Nephron (organoid): ENCODE measurements around the gene AGAP3.

Experiments used
- H3K27ac Mint-ChIP-seq, 3 experiments: 2 replicates each; pipeline ENCODE4 v1.8.0; 2020; ENCODE audit warnings: mixed read lengths in 3 of 3, mild to moderate bottlenecking in 2 of 3, moderate library complexity in 1 of 3
- H3K27me3 Mint-ChIP-seq: 2 replicates; pipeline ENCODE4 v1.8.0; 2021; ENCODE audit warnings: low read depth, mild to moderate bottlenecking, moderate library complexity, mixed read lengths
- H3K36me3 Mint-ChIP-seq: 2 replicates; pipeline ENCODE4 v1.8.0; 2020; ENCODE audit warnings: low read depth, mixed read lengths
- H3K4me1 Mint-ChIP-seq: 2 replicates; pipeline ENCODE4 v1.8.0; 2020; ENCODE audit warnings: mixed read lengths
- H3K4me3 Mint-ChIP-seq, 3 experiments: 2 replicates each; pipeline ENCODE4 v1.8.0; 2020; ENCODE audit warnings: mild to moderate bottlenecking in 3 of 3, mixed read lengths in 3 of 3, moderate library complexity in 2 of 3
- H3K9me3 Mint-ChIP-seq: 2 replicates; pipeline ENCODE4 v1.8.0; 2020; ENCODE audit warnings: mixed read lengths
- CTCF ChIP-seq, 3 experiments: fragments of 200-600 bp; sonication (generic); IDR thresholded peaks; one replicate each; pipeline ENCODE4 v1.5.0; 2021; ENCODE audit warnings: antibody characterized with exemption in 3 of 3; ENCODE audit not compliant: unreplicated experiment in 3 of 3

Gene AGAP3

DNA sequence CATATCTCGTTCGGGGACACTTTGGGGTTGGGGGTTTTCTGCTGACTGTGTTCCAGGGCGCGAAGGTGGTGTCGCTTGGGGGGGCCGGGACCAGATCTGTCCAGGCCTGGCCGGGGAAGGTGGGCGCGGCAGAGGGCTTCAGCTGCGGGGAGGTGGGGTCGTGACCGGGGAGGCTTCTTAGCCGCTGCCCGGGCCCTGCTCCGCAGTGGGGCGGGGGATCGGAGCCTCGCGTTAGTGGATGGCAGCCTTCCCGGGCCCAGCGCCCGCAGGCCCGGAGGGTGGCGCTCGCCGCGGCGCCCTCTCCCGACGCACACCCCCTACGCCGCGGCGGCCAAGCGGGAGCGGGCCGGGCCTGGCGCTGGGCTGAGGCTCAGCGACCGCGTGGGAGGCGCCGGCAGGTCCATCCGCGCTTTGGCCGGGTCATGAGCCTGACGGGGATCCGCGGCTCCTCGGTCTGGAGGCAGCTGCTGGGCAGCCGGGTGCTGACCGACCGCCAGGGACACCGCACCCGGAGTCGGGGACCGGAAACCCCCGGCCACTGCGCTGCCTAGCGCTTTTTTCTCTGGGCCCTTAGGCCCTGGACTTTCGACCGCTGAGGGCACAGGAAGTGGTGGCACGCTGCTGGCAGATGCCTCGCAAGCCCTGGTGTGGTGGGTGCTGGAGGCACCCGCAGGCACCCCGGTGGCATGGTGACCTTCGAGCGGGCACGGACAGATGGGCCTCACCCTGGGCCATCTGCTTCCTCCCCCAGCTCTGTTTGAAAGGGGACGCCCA, 1.2 kb downstream of the AGAP3 start:
- peak overlapping the region; percentile 87 to 93 (median 93) for H3K4me3 Mint-ChIP-seq
- H3K27me3 Mint-ChIP-seq, result peaks cover 4% of the 10 kb centered on the region
- peak in 2 of 3 experiments; percentile 20 to 33 for TF ChIP-seq CTCF (IDR thresholded peaks at IDR 0.05; ENCODE audit: unreplicated experiment in 3 of 3)
- H3K36me3 Mint-ChIP-seq, result no peaks in the 10 kb centered on the region
- peak overlapping the region; percentile 50 to 83 (median 83) for H3K27ac Mint-ChIP-seq
- H3K9me3 Mint-ChIP-seq, result no peaks in the 10 kb centered on the region
- H3K4me1 Mint-ChIP-seq, result peaks cover 47% of the 10 kb centered on the region

DNA sequence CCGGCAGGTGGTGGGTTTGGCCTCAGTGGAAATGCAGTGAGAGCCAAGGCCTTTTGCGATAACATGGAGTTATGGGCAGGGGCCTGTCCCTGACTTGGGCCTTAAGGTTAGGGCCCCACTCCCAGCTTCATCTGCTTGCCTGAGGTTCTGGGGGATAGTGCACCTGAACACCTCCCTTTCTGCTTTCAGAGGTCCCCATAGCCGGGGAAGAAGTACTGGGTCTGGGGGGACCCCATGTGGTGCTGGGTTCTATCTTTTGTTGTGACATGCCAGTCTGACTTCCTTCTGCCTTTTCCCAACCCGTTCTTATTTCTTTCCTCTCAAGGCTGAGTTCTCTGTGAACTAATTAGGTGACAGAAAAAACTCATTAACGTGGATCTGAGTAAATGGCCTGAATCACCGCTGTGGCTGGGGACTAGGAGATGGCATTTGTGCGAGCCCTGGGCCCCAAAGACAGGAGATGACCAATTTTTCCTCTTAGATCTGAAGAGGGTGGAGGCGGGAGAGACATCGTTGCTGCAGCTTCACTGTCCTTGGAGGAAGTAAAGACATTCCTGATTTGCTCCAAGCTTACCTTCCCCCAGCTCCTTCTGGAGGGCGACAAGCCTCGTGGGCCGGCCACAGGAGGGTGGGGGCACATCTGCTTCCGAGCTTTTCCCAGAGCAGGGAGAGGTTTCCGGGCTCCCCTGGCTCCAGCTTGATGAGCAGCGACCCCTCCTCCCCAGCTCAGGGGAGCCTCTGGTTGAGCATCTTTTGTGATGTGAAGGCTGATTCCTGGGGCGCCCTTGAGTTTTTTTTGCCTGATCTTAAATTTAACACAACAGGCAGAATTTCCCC, 2.0 kb downstream of the AGAP3 start:
- Mint-ChIP-seq H3K4me3 (peak overlapping the region; percentile 87 to 88 (median 87)), H3K9me3 (no peaks in the 10 kb centered on the region), H3K27me3 (peaks cover 4% of the 10 kb centered on the region), H3K27ac (peak overlapping the region; percentile 62 to 84 (median 74)), H3K36me3 (no peaks in the 10 kb centered on the region), H3K4me1 (peaks cover 41% of the 10 kb centered on the region)
- TF ChIP-seq CTCF (IDR thresholded peaks at IDR 0.05; ENCODE audit: unreplicated experiment in 3 of 3), result no peak

- Mint-ChIP-seq H3K27ac (peak overlapping the region; percentile 44 to 86 (median 84)), H3K4me1 (peaks cover 41% of the 10 kb centered on the region), H3K27me3 (peaks cover 4% of the 10 kb centered on the region), H3K36me3 (no peaks in the 10 kb centered on the region), H3K4me3 (peak overlapping the region; percentile 87 to 88 (median 87)), H3K9me3 (no peaks in the 10 kb centered on the region)
- TF ChIP-seq CTCF (IDR thresholded peaks at IDR 0.05; ENCODE audit: unreplicated experiment in 3 of 3), result no peak
Observed at GRCh38 chr7:151088856-151089699, 2.8 kb downstream of the AGAP3 start.

DNA sequence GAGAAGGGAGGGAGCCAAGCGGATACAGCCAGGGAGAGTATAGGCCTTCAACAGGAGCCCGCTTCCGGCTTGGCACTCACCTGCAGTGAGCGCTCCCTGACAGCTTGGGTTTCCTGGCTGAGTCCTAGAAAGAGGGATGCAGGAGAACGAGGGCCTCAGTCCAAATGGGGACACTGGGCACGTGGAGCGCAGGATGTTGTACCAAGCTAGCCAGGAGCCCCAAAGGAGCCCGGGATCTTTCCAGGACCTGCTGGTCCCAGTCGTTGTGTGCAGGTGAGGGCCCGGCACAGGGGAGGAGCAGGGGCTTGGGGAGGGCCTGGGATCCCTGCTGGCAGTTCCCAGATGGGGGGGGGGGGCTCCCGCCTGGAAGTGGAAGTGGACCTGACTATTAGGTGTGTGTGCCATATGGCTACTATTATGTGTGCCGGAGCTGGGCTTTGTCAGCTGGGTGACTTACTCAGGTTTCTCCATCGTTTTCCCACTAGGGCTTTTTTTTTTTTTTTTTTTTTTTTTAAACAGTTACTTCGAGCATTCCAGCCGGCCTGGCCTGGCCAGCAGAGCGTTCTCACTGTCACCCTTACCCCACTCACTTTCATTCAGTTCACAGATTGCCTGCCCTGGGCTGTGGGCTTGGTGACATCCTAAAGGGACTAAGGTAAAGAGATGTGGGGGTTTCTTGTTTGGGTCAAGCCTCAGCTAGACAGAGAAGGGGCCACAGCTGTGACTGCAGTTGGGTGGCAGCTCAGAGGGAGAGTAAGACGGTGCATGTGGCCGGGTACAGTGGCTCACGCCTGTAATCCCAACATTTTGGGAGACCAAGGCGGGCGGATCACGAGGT, 3.8 kb downstream of the AGAP3 start:
- peaks cover 4% of the 10 kb centered on the region for H3K27me3 Mint-ChIP-seq
- no peak for TF ChIP-seq CTCF (IDR thresholded peaks at IDR 0.05; ENCODE audit: unreplicated experiment in 3 of 3)
- H3K4me1 Mint-ChIP-seq, result peaks cover 35% of the 10 kb centered on the region
- H3K36me3 Mint-ChIP-seq, result no peaks in the 10 kb centered on the region
- peak overlapping the region; percentile 44 to 86 (median 84) for H3K27ac Mint-ChIP-seq
- H3K9me3 Mint-ChIP-seq, result no peaks in the 10 kb centered on the region
- H3K4me3 Mint-ChIP-seq, result peak overlapping the region; percentile 87 to 88 (median 87)

DNA sequence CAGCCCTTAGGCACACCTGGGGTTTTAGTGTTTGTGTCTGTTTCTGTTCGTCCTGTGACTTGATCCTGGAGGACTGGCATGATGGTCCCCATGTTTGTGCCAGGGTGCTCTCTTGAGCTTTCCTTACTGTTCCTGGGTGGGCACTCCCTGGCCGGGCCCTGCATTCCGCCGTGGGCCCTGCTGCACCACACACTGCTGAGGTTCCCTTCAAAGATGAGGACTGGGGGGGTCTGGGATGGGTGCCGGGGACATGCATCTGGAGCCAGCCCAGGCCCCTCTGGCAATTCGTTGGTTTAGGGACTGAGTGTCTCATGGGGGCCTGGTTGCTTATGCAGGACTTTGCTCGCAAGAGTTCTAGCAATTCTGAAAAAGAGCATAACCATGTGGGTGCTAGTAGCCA, 4.7 kb downstream of the AGAP3 start:
- H3K4me1 Mint-ChIP-seq, result peaks cover 27% of the 10 kb centered on the region
- no peak for TF ChIP-seq CTCF (IDR thresholded peaks at IDR 0.05; ENCODE audit: unreplicated experiment in 3 of 3)

More for the DNA sequence above, 4.7 kb downstream of the AGAP3 start:
- no peak overlapping the region for H3K27ac Mint-ChIP-seq
- no peaks in the 10 kb centered on the region for H3K9me3 Mint-ChIP-seq
- H3K36me3 Mint-ChIP-seq, result no peaks in the 10 kb centered on the region
- peak overlapping the region in 1 of 3 experiments; percentile 30 for H3K4me3 Mint-ChIP-seq
- H3K27me3 Mint-ChIP-seq, result peaks cover 4% of the 10 kb centered on the region
